Esophagus squamous epithelium (tissue), 4 donors: ENCODE results near the gene MED16.

Experiments
- POLR2A ChIP-seq, 4 donors: fragments of 450-650 bp; IDR thresholded peaks; one replicate each; pipeline ENCODE4 v1.6.1; 2017; ENCODE audit warnings: antibody characterized with exemption in 4 of 4, mild to moderate bottlenecking in 4 of 4, moderate library complexity in 3 of 4
- TF ChIP-seq, protein P1 (sequence below), 6 experiments: fragments of 450-650 bp in 4 of 6; fragments of 200-600 bp in 2 of 6; sonication (generic) in 2 of 6; IDR thresholded peaks; one replicate each; pipeline ENCODE4 v1.5.1; 2016 to 2019; ENCODE audit warnings: antibody characterized with exemption in 6 of 6, mild to moderate bottlenecking in 4 of 6, moderate library complexity in 4 of 6

DNA sequence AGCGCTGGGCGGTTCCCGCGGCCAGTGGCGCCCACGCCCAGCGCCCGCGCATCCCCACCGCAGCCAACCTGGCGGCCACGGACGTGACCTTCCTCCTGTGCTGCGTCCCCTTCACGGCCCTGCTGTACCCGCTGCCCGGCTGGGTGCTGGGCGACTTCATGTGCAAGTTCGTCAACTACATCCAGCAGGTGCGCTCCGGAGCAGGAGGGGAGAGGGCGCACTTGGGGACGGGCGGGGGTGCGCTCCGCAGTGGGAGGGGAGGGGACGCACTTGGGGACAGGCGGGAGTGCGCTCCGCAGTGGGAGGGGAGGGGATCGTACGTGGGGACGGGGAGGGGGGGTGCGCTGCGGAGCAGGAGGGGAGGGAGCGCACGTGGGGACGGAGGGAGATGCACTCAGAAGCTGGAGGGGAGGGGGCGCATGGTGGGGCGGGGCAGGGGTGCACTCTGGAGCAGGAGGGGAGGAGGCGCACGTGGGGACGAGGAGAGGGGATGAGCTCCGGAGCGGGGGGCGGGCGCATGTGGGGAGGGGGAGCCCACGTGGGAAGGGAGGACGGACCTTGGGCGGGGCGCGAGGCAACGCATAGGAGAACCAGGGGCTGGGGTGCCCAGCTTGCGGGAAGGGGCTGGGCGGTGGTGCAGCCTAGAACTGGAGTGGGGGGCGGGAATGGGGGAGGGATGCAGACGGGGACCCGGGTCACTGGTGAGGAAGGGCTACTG lies 25.7 kb upstream of the MED16 start:
- TF ChIP-seq POLR2A (IDR thresholded peaks at IDR 0.05) = no peak
- TF ChIP-seq, protein P1, sequence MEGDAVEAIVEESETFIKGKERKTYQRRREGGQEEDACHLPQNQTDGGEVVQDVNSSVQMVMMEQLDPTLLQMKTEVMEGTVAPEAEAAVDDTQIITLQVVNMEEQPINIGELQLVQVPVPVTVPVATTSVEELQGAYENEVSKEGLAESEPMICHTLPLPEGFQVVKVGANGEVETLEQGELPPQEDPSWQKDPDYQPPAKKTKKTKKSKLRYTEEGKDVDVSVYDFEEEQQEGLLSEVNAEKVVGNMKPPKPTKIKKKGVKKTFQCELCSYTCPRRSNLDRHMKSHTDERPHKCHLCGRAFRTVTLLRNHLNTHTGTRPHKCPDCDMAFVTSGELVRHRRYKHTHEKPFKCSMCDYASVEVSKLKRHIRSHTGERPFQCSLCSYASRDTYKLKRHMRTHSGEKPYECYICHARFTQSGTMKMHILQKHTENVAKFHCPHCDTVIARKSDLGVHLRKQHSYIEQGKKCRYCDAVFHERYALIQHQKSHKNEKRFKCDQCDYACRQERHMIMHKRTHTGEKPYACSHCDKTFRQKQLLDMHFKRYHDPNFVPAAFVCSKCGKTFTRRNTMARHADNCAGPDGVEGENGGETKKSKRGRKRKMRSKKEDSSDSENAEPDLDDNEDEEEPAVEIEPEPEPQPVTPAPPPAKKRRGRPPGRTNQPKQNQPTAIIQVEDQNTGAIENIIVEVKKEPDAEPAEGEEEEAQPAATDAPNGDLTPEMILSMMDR (IDR thresholded peaks at IDR 0.05) = no peak
